ENCODE measurements around the gene OGT.
"Not testable (repeated sequence)": the region's sequence is repeated elsewhere in the genome, so short reads cannot be mapped to it uniquely, and the experiment has no call there.

OGT gene

DNA sequence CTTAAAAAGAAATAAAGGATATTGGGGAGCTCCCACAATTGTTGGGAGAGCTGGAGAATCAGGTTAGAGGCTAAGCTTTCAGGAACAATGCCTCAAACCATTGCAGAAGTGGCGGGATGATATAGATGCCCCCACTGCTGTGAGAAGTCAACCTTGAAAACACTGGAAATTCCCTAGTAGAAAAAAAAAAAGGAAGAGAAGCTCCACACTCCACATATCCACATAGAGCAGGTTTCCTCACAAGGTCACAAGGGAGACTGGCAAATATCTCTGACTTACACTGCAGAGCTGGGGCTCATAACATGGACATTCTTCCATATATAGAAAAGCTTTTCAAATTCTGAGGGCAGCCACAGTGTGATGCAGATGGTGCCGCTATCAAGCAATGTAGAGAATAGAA lies 22.7 kb upstream of the OGT start:
- no peaks in the 10 kb centered on the region for H3K27me3 ChIP-seq (ENCODE audit: control insufficient read depth, insufficient read depth, low read length)

GRCh38 chrX:71513731-71514130 lies 19.2 kb upstream of the OGT start:
- H3K27ac ChIP-seq (ENCODE audit: low read depth, low read length); H3K9ac ChIP-seq (ENCODE audit: low read length): not testable (repeated sequence)

More for the DNA sequence above, 22.7 kb upstream of the OGT start:
- H3K36me3 ChIP-seq (ENCODE audit: control insufficient read depth, insufficient read depth, low read length), result no peaks in the 10 kb centered on the region
- H3K27ac ChIP-seq (ENCODE audit: low read depth, low read length), result no peak overlapping the region
- H3K9me3 ChIP-seq (ENCODE audit: control insufficient read depth, insufficient read depth, low read depth, low read length), result peaks cover 10% of the 10 kb centered on the region; the same call in 1 of the 2 replicates
- H3K4me3 ChIP-seq (ENCODE audit: low read depth, low read length), result no peak overlapping the region
- no peak overlapping the region for H3K9ac ChIP-seq (ENCODE audit: low read length)
- no peaks in the 10 kb centered on the region; the same call in 1 of the 2 replicates for H3K4me1 ChIP-seq (ENCODE audit: control insufficient read depth, insufficient read depth, low read length)

DNA sequence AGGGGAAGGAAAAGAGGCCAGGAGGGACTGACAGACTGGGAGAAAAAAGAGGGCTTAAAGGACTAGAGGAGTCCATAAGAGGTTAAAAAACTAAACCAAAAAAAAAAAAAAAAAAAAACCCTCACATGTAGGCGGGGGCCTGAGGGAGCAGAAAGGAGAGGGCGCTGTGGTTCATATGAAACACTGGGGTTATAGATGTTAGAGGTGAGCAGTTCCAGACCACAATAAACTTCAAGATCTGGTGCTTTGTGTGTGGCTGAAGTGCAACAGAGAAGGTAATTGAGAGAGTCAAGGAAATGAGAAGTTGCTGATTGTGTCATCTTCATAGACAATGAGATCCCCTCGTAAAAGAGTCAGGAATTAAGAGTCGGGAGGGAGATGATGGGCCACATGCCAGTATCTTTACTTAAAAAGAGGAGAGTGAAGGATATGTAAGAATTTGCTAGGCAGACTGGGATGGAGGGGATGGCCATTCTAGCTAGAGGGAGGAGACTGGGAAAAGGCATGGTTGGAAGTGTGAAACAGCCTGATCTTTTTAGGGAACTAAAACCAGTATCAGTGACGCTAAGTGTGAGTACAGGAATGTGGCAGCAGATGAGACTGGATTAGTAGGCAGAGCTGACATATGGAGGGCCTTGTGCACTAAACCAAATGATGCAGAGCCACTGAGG lies 18.4 kb upstream of the OGT start:
- no peak overlapping the region for H3K27ac ChIP-seq (ENCODE audit: low read depth, low read length)

More at GRCh38 chrX:71513731-71514130, 19.2 kb upstream of the OGT start:
- peaks cover 10% of the 10 kb centered on the region; the same call in 1 of the 2 replicates for H3K9me3 ChIP-seq (ENCODE audit: control insufficient read depth, insufficient read depth, low read depth, low read length)
- H3K4me3 ChIP-seq (ENCODE audit: low read depth, low read length); H3K36me3 ChIP-seq (ENCODE audit: control insufficient read depth, insufficient read depth, low read length); H3K27me3 ChIP-seq (ENCODE audit: control insufficient read depth, insufficient read depth, low read length); H3K4me1 ChIP-seq (ENCODE audit: control insufficient read depth, insufficient read depth, low read length): not testable (repeated sequence)

GRCh38 chrX:71515038-71515396 lies 17.9 kb upstream of the OGT start:
- H3K4me3 ChIP-seq (ENCODE audit: low read depth, low read length), result no peak overlapping the region
- peaks cover 10% of the 10 kb centered on the region; the same call in 1 of the 2 replicates for H3K9me3 ChIP-seq (ENCODE audit: control insufficient read depth, insufficient read depth, low read depth, low read length)
- no peaks in the 10 kb centered on the region; the same call in 1 of the 2 replicates for H3K4me1 ChIP-seq (ENCODE audit: control insufficient read depth, insufficient read depth, low read length)
- H3K27ac ChIP-seq (ENCODE audit: low read depth, low read length), result no peak overlapping the region
- no peak overlapping the region for H3K9ac ChIP-seq (ENCODE audit: low read length)
- H3K27me3 ChIP-seq (ENCODE audit: control insufficient read depth, insufficient read depth, low read length), result no peaks in the 10 kb centered on the region
- no peaks in the 10 kb centered on the region for H3K36me3 ChIP-seq (ENCODE audit: control insufficient read depth, insufficient read depth, low read length)

More for the DNA sequence above, 18.4 kb upstream of the OGT start:
- no peaks in the 10 kb centered on the region for H3K27me3 ChIP-seq (ENCODE audit: control insufficient read depth, insufficient read depth, low read length)
- no peaks in the 10 kb centered on the region for H3K36me3 ChIP-seq (ENCODE audit: control insufficient read depth, insufficient read depth, low read length)
- H3K9me3 ChIP-seq (ENCODE audit: control insufficient read depth, insufficient read depth, low read depth, low read length), result peaks cover 10% of the 10 kb centered on the region; the same call in 1 of the 2 replicates
- H3K4me1 ChIP-seq (ENCODE audit: control insufficient read depth, insufficient read depth, low read length), result no peaks in the 10 kb centered on the region; the same call in 1 of the 2 replicates
- H3K9ac ChIP-seq (ENCODE audit: low read length), result no peak overlapping the region
- H3K4me3 ChIP-seq (ENCODE audit: low read depth, low read length), result no peak overlapping the region

DNA sequence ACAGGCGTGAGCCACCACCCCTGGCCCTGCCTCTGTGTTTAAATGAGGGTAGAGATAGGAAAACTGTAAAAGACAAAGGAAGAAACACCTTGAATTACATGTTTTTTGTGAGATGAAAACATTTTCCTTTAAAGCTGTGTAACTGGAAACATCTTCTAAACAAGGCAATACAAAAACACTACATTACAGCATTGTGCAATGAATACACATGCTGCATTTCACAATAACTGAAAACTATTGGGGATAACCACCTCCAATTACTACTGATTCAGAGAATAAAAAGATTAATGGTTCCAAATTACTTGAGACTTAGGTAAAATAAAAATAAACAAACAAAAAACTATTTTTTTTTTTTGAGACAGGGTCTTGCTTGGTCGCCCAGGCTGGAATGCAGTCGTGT lies 7.6 kb upstream of the OGT start:
- Histone ChIP-seq H3K27me3 (ENCODE audit: control insufficient read depth, insufficient read depth, low read length) (no peaks in the 10 kb centered on the region), H3K4me1 (ENCODE audit: control insufficient read depth, insufficient read depth, low read length) (no peaks in the 10 kb centered on the region), H3K4me3 (ENCODE audit: low read depth, low read length) (no peak overlapping the region), H3K9ac (ENCODE audit: low read length) (no peak overlapping the region), H3K27ac (ENCODE audit: low read depth, low read length) (no peak overlapping the region), H3K36me3 (ENCODE audit: control insufficient read depth, insufficient read depth, low read length) (no peaks in the 10 kb centered on the region), H3K9me3 (ENCODE audit: control insufficient read depth, insufficient read depth, low read depth, low read length) (peaks cover 9% of the 10 kb centered on the region; the same call in 1 of the 2 replicates)

DNA sequence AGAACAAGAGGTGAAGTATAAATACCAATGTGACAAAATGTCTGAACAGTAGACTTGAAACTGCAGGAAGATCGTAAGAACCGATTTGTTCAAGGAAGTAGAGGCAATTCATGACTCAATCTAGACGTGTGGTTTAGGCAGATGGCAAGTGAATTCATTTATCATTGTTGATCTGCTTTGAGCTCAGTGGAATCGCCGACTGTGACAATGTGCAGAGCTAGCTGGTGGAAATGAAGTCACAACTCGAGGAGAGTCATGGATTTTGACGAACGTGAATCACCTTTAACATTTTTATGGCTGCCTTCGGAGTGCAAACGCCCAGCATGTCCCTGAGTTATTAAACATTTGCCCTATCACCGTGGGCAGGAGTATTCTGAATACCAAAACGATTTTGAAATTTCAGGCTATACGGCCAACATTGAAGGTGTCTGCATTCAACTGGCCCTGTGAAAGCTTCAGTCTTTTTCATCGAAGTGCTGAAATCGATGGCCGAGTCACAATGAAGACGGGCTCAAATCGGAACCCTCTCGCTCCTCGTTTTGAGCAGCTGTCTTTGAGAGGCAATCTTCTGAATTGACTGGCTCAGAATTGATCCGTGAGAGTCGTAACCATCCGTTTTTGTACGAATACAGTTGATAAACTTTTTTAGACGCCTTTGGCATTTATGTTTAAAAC lies 689 bp upstream of the OGT start:
- Histone ChIP-seq H3K27me3 (ENCODE audit: control insufficient read depth, insufficient read depth, low read length) (no peaks in the 10 kb centered on the region), H3K27ac (ENCODE audit: low read depth, low read length) (no peak overlapping the region), H3K9me3 (ENCODE audit: control insufficient read depth, insufficient read depth, low read depth, low read length) (peaks cover 9% of the 10 kb centered on the region; the same call in 1 of the 2 replicates)

GRCh38 chrX:71533516-71533850 lies 579 bp downstream of the OGT start:
- Histone ChIP-seq H3K4me3 (ENCODE audit: low read depth, low read length) (peak overlapping the region; percentile 70), H3K9me3 (ENCODE audit: control insufficient read depth, insufficient read depth, low read depth, low read length) (peaks cover 9% of the 10 kb centered on the region; the same call in 1 of the 2 replicates), H3K4me1 (ENCODE audit: control insufficient read depth, insufficient read depth, low read length) (peaks cover 8% of the 10 kb centered on the region; the same call in 1 of the 2 replicates), H3K27me3 (ENCODE audit: control insufficient read depth, insufficient read depth, low read length) (no peaks in the 10 kb centered on the region), H3K36me3 (ENCODE audit: control insufficient read depth, insufficient read depth, low read length) (peaks cover 10% of the 10 kb centered on the region), H3K9ac (ENCODE audit: low read length) (peak overlapping the region; percentile 95), H3K27ac (ENCODE audit: low read depth, low read length) (peak overlapping the region; percentile 38; the same call in 1 of the 2 replicates)

More for the DNA sequence above, 689 bp upstream of the OGT start:
- H3K9ac ChIP-seq (ENCODE audit: low read length), result peak overlapping the region; percentile 66
- no peaks in the 10 kb centered on the region for H3K36me3 ChIP-seq (ENCODE audit: control insufficient read depth, insufficient read depth, low read length)
- peaks cover 8% of the 10 kb centered on the region; the same call in 1 of the 2 replicates for H3K4me1 ChIP-seq (ENCODE audit: control insufficient read depth, insufficient read depth, low read length)
- H3K4me3 ChIP-seq (ENCODE audit: low read depth, low read length), result peak overlapping the region; percentile 70

DNA sequence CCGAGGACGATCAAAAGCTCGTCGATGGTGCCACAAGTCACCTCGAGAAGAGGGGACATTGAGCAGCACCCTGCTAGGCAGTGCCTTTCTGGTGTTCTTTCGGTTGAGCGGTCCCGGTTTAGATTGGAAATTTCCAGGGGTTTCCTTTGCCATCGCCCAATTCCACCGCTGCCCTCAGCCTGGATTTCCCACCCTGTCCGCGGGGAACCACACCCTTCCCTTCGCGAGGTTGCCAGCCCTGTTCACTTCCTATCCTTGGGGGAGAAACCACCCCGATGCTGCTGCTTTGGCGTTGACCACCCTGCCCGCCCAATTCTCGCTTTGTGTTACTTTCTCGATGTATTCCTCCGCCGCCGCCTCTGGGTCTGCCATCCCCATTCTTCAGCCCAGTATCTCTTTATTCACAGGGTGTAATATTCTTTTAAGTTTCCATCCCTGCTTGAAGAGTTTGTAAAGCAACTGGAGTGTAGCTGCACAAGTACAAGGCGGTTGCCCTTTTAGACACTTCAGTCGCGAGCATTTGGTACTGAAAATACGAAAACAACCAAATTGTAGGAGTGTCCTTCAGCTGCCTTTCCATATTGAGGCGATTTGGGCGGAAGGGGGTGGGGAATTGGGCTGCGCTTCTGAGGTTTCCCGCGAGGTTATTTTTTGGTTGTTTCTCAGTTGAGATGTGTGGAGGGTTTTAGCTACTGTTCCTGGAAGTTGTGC lies 1.1 kb downstream of the OGT start:
- H3K4me3 ChIP-seq (ENCODE audit: low read depth, low read length), result peak overlapping the region; percentile 70
- peak overlapping the region; percentile 95 for H3K9ac ChIP-seq (ENCODE audit: low read length)
- 0 out of 2 replicates have a peak overlapping the region, but pooled peaks have one; percentile 38 for H3K27ac ChIP-seq (ENCODE audit: low read depth, low read length)
- H3K27me3 ChIP-seq (ENCODE audit: control insufficient read depth, insufficient read depth, low read length), result no peaks in the 10 kb centered on the region
- H3K4me1 ChIP-seq (ENCODE audit: control insufficient read depth, insufficient read depth, low read length), result peaks cover 8% of the 10 kb centered on the region; the same call in 1 of the 2 replicates
- peaks cover 9% of the 10 kb centered on the region; the same call in 1 of the 2 replicates for H3K9me3 ChIP-seq (ENCODE audit: control insufficient read depth, insufficient read depth, low read depth, low read length)
- peaks cover 13% of the 10 kb centered on the region for H3K36me3 ChIP-seq (ENCODE audit: control insufficient read depth, insufficient read depth, low read length)

- no peak overlapping the region for H3K27ac ChIP-seq (ENCODE audit: low read depth, low read length)
- no peaks in the 10 kb centered on the region for H3K27me3 ChIP-seq (ENCODE audit: control insufficient read depth, insufficient read depth, low read length)
- peak overlapping the region; percentile 95 for H3K9ac ChIP-seq (ENCODE audit: low read length)
- peaks cover 19% of the 10 kb centered on the region for H3K36me3 ChIP-seq (ENCODE audit: control insufficient read depth, insufficient read depth, low read length)
- H3K4me3 ChIP-seq (ENCODE audit: low read depth, low read length), result peak overlapping the region; percentile 70
- peaks cover 8% of the 10 kb centered on the region; the same call in 1 of the 2 replicates for H3K4me1 ChIP-seq (ENCODE audit: control insufficient read depth, insufficient read depth, low read length)
- peaks cover 3% of the 10 kb centered on the region; the same call in 1 of the 2 replicates for H3K9me3 ChIP-seq (ENCODE audit: control insufficient read depth, insufficient read depth, low read depth, low read length)
Measured at GRCh38 chrX:71534773-71535544, 2.1 kb downstream of the OGT start.

DNA sequence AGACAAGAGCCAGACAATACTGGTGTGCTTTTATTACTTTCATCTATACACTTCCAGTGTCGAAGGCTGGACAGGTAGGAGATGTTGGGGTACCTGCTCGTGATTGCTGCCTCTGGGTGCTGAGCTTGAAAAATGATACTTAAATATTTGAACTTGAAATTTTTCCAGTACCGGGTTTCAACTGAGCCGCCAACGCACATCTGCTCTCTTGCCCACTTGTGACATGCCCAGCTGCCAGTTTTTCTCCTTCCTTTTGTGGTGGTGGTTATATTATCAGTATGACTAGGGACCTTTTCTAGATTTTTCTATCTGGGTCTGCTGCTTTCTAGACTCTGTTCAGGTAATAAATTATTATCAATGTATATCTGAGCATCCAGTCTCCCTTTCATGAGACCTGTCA lies 3.4 kb downstream of the OGT start:
- 0 out of 2 replicates have a peak overlapping the region, but pooled peaks have one; percentile 70 for H3K4me3 ChIP-seq (ENCODE audit: low read depth, low read length)
- H3K27ac ChIP-seq (ENCODE audit: low read depth, low read length), result no peak overlapping the region
- H3K36me3 ChIP-seq (ENCODE audit: control insufficient read depth, insufficient read depth, low read length), result peaks cover 24% of the 10 kb centered on the region
- H3K9me3 ChIP-seq (ENCODE audit: control insufficient read depth, insufficient read depth, low read depth, low read length), result no peaks in the 10 kb centered on the region; the same call in 1 of the 2 replicates
- H3K27me3 ChIP-seq (ENCODE audit: control insufficient read depth, insufficient read depth, low read length), result no peaks in the 10 kb centered on the region
- H3K9ac ChIP-seq (ENCODE audit: low read length), result no peak overlapping the region
- H3K4me1 ChIP-seq (ENCODE audit: control insufficient read depth, insufficient read depth, low read length), result peaks cover 10% of the 10 kb centered on the region; the same call in 1 of the 2 replicates

All from HUES6 (cell line).